CD4-positive, alpha-beta T cell (primary cell): ENCODE results near the gene VPS37C. TPM values are rescaled to one million over a fixed set of nuclear protein-coding genes. Genes with fewer than 3 reads are reported as not detected.

ENCODE experiments used
- ATAC-seq: fragments of 200-7000 bp; cut with Tn5 transposase; one replicate; pipeline ENCODE4 v1.10.0; 2022; ENCODE audit warnings: mild to moderate bottlenecking; ENCODE audit not compliant: poor library complexity
- CTCF ChIA-PET: fragments of 350-600 bp; sonication (Branson Sonifier 250); formaldehyde crosslinking; loops from one replicate; lab custom pipeline; 2021; ENCODE audit warnings: antibody characterized with exemption, inconsistent platforms; lab: Charles Lee
- POLR2A ChIA-PET: fragments of 350-600 bp; sonication (Branson Sonifier 250); formaldehyde crosslinking; loops from one replicate; lab custom pipeline; 2021; ENCODE audit warnings: antibody characterized with exemption, inconsistent platforms; lab: Charles Lee
- DNase-seq, 14 experiments: peaks; one replicate each; pipeline ENCODE4 v3.0.0-alpha.2; 2013 to 2020; ENCODE audit warnings: mixed read lengths in 2 of 14
- H3K27ac ChIP-seq, 2 donors: one replicate each; pipeline versions ENCODE4 v1.5.1 to v1.7.0; 2013; ENCODE audit warnings: low read length in 2 of 2, low read depth in 1 of 2, mild to moderate bottlenecking in 1 of 2
- H3K27me3 ChIP-seq, 2 experiments: 1 replicate in 1 of 2; 2 replicates in 1 of 2; pipeline versions ENCODE4 v1.6.1 to v1.7.0; 2013; ENCODE audit warnings: low read length in 2 of 2, control low read depth in 1 of 2, mild to moderate bottlenecking in 1 of 2, moderate library complexity in 1 of 2; ENCODE audit not compliant: insufficient read depth in 2 of 2, control insufficient read depth in 1 of 2
- H3K36me3 ChIP-seq: one replicate; pipeline ENCODE4 v1.6.1; 2013; ENCODE audit warnings: low read length, control low read depth; ENCODE audit not compliant: insufficient read depth
- H3K4me1 ChIP-seq: one replicate; pipeline ENCODE4 v1.6.1; 2013; ENCODE audit warnings: low read length, control low read depth; ENCODE audit not compliant: insufficient read depth
- H3K4me3 ChIP-seq: one replicate; pipeline ENCODE4 v1.5.1; 2013; ENCODE audit warnings: mild to moderate bottlenecking, low read length, moderate library complexity
- H3K9me3 ChIP-seq, 2 experiments: 1 replicate in 1 of 2; 2 replicates in 1 of 2; pipeline versions ENCODE4 v1.6.1 to v1.7.0; 2013; ENCODE audit warnings: low read length in 2 of 2, mild to moderate bottlenecking in 2 of 2, control low read depth in 1 of 2, moderate library complexity in 1 of 2; ENCODE audit not compliant: control insufficient read depth in 1 of 2, insufficient read depth in 1 of 2
- H3K27ac Mint-ChIP-seq: one replicate; pipeline ENCODE4 v1.8.0; 2020; ENCODE audit warnings: mixed read lengths
- H3K27me3 Mint-ChIP-seq: one replicate; pipeline ENCODE4 v1.8.0; 2021; ENCODE audit warnings: mixed read lengths
- H3K36me3 Mint-ChIP-seq: one replicate; pipeline ENCODE4 v1.8.0; 2021; ENCODE audit warnings: low read depth, mixed read lengths
- H3K4me1 Mint-ChIP-seq: one replicate; pipeline ENCODE4 v1.8.0; 2021; ENCODE audit warnings: low read depth, mixed read lengths
- H3K4me3 Mint-ChIP-seq: one replicate; pipeline ENCODE4 v1.8.0; 2020; ENCODE audit warnings: mild to moderate bottlenecking, mixed read lengths
- H3K9me3 Mint-ChIP-seq: one replicate; pipeline ENCODE4 v1.8.0; 2020; ENCODE audit warnings: mixed read lengths
- CTCF ChIP-seq: fragments of 200-600 bp; IDR thresholded peaks from one replicate; pipeline ENCODE4 v1.8.0; 2022; ENCODE audit warnings: antibody characterized with exemption, mild to moderate bottlenecking
- intact Hi-C, 2 experiments: fragments of 100-400 bp; cut with DNase I in 1 of 2; cut with micrococcal nuclease in 1 of 2; formaldehyde crosslinking; loops; one replicate each; pipeline versions ENCODE4 v1.15.1 to v1.9.0; 2023 to 2025; cut with DNase I, micrococcal nuclease
- total RNA-seq, 174 experiments: library from RNA in 2 of 174; stranded (reverse) in 2 of 174; gene quantifications; one replicate each; pipeline ENCODE4 v1.2.3 and lab custom pipeline; 2021 to 2026

The VPS37C gene
- total RNA-seq, 2 experiments from 2014 or later, result 1.8 to 2.0 TPM

GRCh38 chr11:61149624-61150615 lies 11.3 kb downstream of the VPS37C start:
- CTCF ChIA-PET, result no interaction called here
- Histone ChIP-seq H3K4me1 (peaks cover 5% of the 10 kb centered on the region), H3K36me3 (peaks cover 7% of the 10 kb centered on the region), H3K27ac (no peak overlapping the region), H3K9me3 (peaks cover 4 to 10% of the 10 kb centered on the region in 2 experiments), H3K27me3 (no peaks in the 10 kb centered on the region), H3K4me3 (no peak overlapping the region)
- peaks cover 17% of the 10 kb centered on the region for H3K36me3 Mint-ChIP-seq
- no peak overlapping the region for H3K4me3 Mint-ChIP-seq
- intact Hi-C loops, result no loop called here
- no peak overlapping the region for H3K27ac Mint-ChIP-seq
- no peak for TF ChIP-seq CTCF
- ATAC-seq (no peak), DNase-seq (no peak)
- H3K9me3 Mint-ChIP-seq, result peaks cover 5% of the 10 kb centered on the region
- POLR2A ChIA-PET, result interaction anchor here (1.1 kb wide), 1 partner anchor 10 kb away, joined by 3 read pairs; no protein-coding TSS in a partner anchor
- H3K4me1 Mint-ChIP-seq, result peaks cover 32% of the 10 kb centered on the region
- no peaks in the 10 kb centered on the region for H3K27me3 Mint-ChIP-seq

- peaks cover 5% of the 10 kb centered on the region for H3K4me1 ChIP-seq
- ChIA-PET POLR2A (interaction anchor here (1.9 kb wide), 1 partner anchor 12 kb away, joined by 5 read pairs; no protein-coding TSS in a partner anchor), CTCF (interaction anchor here (1.5 kb wide), 1 partner anchor 40 kb away, joined by 5 read pairs; no protein-coding TSS in a partner anchor)
- no peak overlapping the region for H3K4me3 ChIP-seq
- Mint-ChIP-seq H3K4me3 (no peak overlapping the region), H3K4me1 (peaks cover 28% of the 10 kb centered on the region), H3K27ac (no peak overlapping the region), H3K36me3 (peaks cover 5% of the 10 kb centered on the region), H3K27me3 (no peaks in the 10 kb centered on the region), H3K9me3 (no peaks in the 10 kb centered on the region)
- intact Hi-C loops, result no loop called here
- no peak for DNase-seq
- H3K36me3 ChIP-seq, result peaks cover 7% of the 10 kb centered on the region
- ATAC-seq, result no peak
- H3K27me3 ChIP-seq, result no peaks in the 10 kb centered on the region
- no peaks in the 10 kb centered on the region for H3K9me3 ChIP-seq
- H3K27ac ChIP-seq, result no peak overlapping the region
- TF ChIP-seq CTCF, result no peak
Measured at GRCh38 chr11:61147791-61148620, 13.2 kb downstream of the VPS37C start.

DNA sequence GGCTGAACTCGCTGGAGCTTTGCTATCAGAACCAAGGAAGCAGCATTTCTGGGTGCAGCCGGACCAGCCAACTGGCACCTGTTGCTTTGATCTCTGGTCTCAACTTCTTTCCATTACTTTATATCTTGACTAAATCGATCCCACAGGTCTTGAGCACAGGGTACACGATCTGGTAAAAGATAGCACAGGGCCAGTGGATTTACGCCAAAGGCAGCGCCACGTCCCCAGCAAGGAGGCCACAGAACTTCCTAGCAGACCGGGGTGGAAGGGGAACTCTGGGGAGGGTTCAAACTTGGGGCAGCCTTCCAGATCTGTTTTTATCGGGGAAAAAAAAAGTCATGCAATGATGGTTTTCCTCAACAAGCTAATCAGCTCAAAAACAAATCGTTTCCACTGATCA lies 14.0 kb downstream of the VPS37C start:
- no peaks in the 10 kb centered on the region for H3K27me3 ChIP-seq
- Mint-ChIP-seq H3K4me3 (no peak overlapping the region), H3K9me3 (no peaks in the 10 kb centered on the region), H3K27me3 (no peaks in the 10 kb centered on the region), H3K4me1 (peaks cover 30% of the 10 kb centered on the region), H3K36me3 (peaks cover 5% of the 10 kb centered on the region), H3K27ac (no peak overlapping the region)
- peaks cover 7% of the 10 kb centered on the region for H3K36me3 ChIP-seq
- DNase-seq (no peak), ATAC-seq (no peak)
- intact Hi-C loops, result no loop called here
- ChIA-PET CTCF (no interaction called here), POLR2A (interaction anchor here (1.9 kb wide), 1 partner anchor 13 kb away, joined by 5 read pairs; no protein-coding TSS in a partner anchor)
- H3K27ac ChIP-seq, result no peak overlapping the region
- no peak overlapping the region for H3K4me3 ChIP-seq
- H3K4me1 ChIP-seq, result peaks cover 5% of the 10 kb centered on the region
- TF ChIP-seq CTCF, result no peak
- no peaks in the 10 kb centered on the region for H3K9me3 ChIP-seq
